Measurements from ENCODE around the gene ZNF331. TPM values are rescaled to one million over a fixed set of nuclear protein-coding genes. Genes with fewer than 3 reads are reported as not detected.

Gene ZNF331
- total and polyA plus RNA-seq, 2 of the 8 experiments (the other 6 are each of a cell fraction or from before 2014, with no cell fraction given): 30.0 to 44.1 TPM

GRCh38 chr19:53530622-53531021 is 7.3 kb upstream of the ZNF331 start (continued):
- TF ChIP-seq ATF3 (IDR thresholded peaks at IDR 0.05; ENCODE audit: insufficient read depth, low read depth, low read length) (no peak), BCL11A (IDR thresholded peaks at IDR 0.05; ENCODE audit: low read depth in 2 of 2, low read length in 2 of 2) (no peak), POLR2AphosphoS5 (IDR thresholded peaks at IDR 0.05; ENCODE audit: low read depth, low read length) (no peak)

Data from H1 (cell line).